GM19025 (cell line): ENCODE data around the gene ARPC3.
"Not testable (repeated sequence)": the region's sequence is repeated elsewhere in the genome, so short reads cannot be mapped to it uniquely, and the experiment has no call there.

Source experiments
- ATAC-seq: cut with Tn5 transposase; IDR thresholded peaks from one replicate; pipeline ENCODE4 v1.9.1; 2021; ENCODE audit warnings: mild to moderate bottlenecking, low read depth, moderate library complexity; ENCODE audit not compliant: unreplicated experiment

The ARPC3 gene

DNA sequence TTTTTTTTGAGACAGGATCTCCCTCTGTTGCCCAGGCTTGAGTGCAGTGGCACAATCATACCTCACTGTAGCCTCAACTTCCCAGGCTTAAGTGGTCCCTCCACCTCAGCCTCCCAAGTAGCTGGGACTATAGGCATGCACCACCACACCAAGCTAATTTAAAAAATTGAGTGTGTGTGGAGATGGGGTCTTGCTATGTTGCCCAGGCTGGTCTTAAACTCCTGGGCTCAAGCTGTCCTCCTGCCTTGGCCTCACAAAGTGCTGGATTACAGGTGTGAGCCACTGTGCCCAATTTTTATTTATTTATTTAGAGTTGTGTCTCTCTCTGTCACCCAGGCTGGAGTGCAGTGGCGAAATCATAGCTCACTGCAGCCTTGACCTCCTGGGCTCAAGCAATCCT, 29.5 kb downstream of the ARPC3 start:
- ATAC-seq = not testable (repeated sequence)

DNA sequence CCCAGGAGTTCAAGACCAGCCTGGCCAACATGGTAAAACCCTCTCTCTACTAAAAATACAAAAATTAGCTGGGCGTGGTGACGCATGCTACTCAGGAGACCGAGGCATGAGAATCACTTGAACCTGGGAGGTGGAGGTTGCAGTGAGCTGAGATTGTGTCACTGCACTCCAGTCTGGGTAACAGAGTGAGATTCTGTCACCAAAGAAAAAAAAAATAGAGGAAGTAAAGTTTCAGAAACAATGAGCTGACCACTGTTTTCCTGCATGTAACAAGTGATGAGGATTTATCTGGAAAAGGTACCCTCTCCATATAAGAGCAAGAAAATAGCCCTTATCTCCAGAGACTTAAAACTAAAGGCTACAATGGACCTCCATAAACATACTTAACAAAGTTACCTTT, 33.0 kb downstream of the ARPC3 start:
- not testable (repeated sequence) for ATAC-seq

DNA sequence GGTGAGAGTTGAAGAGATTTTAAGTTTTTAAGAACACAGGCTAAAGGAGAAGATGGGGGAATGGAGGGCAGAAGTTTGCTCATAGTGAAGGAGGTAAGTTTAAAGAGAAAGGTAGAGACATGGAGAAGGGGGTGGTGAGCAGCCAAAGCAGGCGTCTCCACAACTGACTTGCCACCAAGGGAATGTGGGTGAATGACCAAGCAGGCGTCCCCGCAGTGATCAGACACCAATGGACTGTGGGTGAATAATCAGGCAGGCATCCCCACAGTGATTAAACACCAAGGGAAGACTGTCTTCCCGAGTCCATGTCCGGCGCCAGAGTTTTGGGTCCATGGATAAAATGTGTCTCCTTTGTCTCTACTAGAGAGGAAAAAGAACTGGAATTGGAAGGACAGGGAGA, 40.1 kb downstream of the ARPC3 start:
- ATAC-seq = not testable (repeated sequence)

DNA sequence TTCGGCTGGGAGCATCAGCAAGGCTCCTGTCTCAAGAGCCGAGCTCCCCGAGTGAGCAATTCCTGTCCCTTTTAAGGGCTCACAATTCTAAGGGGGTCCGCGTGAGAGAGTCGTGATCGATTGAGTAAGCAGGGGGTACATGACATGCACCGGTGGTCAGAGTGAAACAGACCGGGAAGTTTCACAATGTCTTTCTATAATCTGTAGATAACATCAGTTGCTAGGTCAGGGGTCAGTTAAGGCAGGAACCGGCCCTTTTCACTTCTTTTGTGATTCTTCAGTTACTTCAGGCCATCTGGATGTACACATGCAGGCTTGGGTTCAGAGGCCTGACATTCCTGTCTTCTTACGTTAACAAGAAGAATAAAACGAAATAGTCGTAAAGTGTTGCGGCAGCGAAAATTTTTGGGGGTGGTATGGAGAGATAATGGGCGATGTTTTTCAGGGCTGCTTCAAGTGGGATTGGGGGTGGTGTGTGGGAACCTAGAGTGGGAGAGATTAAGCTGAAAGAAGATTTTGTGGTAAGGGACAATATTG, 44.9 kb downstream of the ARPC3 start:
- not testable (repeated sequence) for ATAC-seq

DNA sequence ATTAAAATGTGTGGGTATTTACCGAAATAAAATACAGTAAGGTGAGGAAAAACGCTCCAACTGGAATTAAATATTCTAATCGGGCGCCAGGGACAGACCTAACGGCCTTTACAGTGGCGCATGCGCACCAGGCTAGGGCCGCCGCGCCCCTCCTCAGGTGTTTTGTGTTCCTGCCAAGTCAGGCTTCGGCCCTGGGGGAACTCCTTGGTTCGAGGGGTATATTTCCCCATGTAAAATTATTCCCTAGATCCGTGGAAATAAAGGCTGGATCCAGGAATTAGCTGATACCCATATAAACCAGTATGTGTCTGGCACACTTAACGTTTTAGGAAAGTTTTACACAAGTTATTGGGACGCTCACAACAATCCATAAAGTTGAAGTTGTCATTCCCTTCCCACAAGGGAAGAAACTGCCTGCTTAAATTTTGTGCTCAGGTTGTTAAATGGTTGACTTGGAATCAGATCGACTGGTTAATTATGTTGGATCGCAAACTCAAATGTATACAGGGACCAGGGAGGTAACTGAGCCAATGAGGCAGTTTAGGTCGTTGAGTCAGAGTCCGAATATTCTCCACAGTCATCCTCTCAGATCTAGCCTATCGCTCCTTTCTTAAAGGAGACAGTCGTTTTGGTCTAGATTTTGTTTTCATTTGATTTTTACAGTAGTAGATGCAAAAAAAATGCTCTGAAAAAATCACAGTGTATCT, 46.0 kb downstream of the ARPC3 start:
- ATAC-seq = no peak

DNA sequence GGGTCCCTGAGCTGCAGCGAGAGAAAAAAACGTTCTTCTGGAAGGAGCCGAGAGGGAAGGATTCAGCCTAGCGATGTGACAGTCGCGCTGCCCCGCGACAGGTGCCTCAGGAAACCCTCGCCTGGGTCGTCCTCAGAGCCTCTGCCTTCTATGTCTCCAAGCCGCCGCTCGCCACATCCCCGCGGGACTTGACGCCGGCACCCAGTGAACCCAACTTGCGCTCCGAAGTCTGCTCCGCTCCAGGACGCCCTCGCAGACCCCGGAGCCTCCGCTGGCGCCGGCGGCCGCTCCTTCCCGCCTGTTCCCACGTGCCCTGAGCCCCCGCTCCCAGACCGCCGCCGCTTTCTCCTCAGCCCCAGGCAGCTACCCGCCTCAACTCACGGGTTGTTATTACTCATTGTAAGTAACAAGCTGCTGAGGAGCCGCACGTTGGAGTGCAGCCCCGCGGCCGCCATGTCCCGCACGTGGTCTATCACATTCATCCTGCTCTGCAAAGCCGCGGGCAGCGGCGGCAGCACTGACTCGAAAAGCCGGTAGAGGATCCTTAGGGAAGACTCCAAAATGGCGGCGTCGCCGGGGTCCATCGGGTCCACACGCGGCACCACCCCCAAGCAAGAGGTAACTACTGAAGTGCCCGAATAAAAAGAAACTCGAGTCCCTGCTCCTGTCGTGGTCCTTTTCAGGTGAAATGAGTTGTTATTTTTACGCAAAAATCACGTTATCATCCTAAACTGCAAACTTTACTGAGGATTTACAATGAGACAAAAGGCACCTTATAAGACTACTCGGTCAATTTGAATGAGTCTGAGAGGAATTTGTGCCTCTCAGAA, 46.8 kb downstream of the ARPC3 start, which contains the start of gene ANAPC7:
Gene ANAPC7, minus strand, starts transcription at position 563 of the 830 bp plus-strand sequence. Its CDS starts 81 bp downstream, at position 482.
- peak; percentile 75 for ATAC-seq
